Mesodermal cell (in vitro differentiated cells): ENCODE results near the gene LGALS9.
"Not testable (repeated sequence)": the region's sequence is repeated elsewhere in the genome, so short reads cannot be mapped to it uniquely, and the experiment has no call there.

ENCODE experiments used
- H3K27ac ChIP-seq: 2 replicates; pipeline ENCODE4 v1.7.0; 2013; ENCODE audit warnings: mild to moderate bottlenecking, low read depth, low read length, moderate library complexity; ENCODE audit not compliant: severe bottlenecking
- H3K36me3 ChIP-seq: 2 replicates; pipeline ENCODE4 v1.7.1; 2013; ENCODE audit warnings: mild to moderate bottlenecking, low read length, moderate library complexity; ENCODE audit not compliant: control insufficient read depth, insufficient read depth
- H3K4me1 ChIP-seq: one replicate; pipeline ENCODE4 v1.7.1; 2013; ENCODE audit warnings: mild to moderate bottlenecking, low read length; ENCODE audit not compliant: insufficient read depth, control insufficient read depth, poor library complexity, severe bottlenecking
- H3K4me3 ChIP-seq: 2 replicates; pipeline ENCODE4 v1.7.0; 2013; ENCODE audit warnings: low read length, control low read depth, mild to moderate bottlenecking; ENCODE audit not compliant: insufficient read depth, poor library complexity, severe bottlenecking; ENCODE audit errors: extremely low read depth
- H3K9me3 ChIP-seq: 2 replicates; pipeline ENCODE4 v1.7.1; 2013; ENCODE audit warnings: mild to moderate bottlenecking, low read length, moderate library complexity; ENCODE audit not compliant: control insufficient read depth
- WGBS, 2 experiments: methylation state at CpG; one replicate each; pipeline ENCODE4 v1.1.5; 2013; ENCODE audit warnings: missing lambda C conversion rate in 2 of 2; ENCODE audit not compliant: insufficient coverage in 2 of 2; 5-methylcytosine and 5-hydroxymethylcytosine counted together

Gene LGALS9

DNA sequence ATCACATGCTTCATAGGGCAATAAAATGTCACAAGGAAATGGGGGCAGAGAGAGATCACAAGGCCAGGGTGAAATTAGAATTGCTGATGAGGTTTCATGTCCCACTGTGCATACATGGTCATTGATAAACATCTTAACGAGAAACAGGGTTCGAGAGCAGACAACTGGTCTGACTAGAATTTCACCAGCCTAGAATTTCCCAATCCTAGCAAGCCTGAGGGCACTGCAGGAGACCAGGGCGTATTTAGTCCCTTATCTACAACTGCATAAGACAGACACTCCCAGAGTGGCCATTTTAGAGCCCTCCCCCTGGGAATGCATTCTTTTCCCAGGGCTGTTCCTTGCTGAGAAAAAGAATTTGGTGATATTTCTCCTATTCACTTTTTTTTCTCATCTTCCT, 55.3 kb downstream of the LGALS9 start:
- H3K4me1 ChIP-seq, H3K4me3 ChIP-seq, H3K9me3 ChIP-seq, H3K27ac ChIP-seq, H3K36me3 ChIP-seq: not testable (repeated sequence)
- WGBS, 2 experiments = 74% methylated on average over 2 of the region's 3 CpGs; no CpG with 5 or more reads in 1 of the 2 experiments

DNA sequence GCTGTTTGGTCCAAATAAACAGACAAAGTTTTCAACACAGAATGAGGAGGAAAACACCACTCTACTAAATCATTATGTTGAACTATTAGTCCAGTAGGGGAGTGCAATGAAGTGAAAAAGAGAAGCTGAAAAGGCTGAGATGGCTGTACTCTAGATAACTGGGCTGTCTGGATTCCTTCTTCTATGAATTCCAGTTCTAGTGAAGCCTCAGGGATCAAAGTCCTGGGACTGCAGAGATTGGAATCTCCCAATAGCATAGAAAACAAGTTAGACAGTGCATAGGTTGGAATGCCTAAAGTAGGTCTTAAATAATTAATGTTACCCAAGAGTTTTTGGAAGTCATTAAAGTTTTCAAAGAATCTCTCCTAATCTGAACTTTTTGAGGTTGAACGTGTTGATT, 59.9 kb downstream of the LGALS9 start:
- WGBS, 2 experiments = no CpG with 5 or more reads among the region's 1 CpG
- H3K36me3 ChIP-seq = no peaks in the 10 kb centered on the region
- H3K9me3 ChIP-seq = peaks cover 10% of the 10 kb centered on the region
- no peak overlapping the region for H3K4me3 ChIP-seq
- no peaks in the 10 kb centered on the region for H3K4me1 ChIP-seq
- H3K27ac ChIP-seq = no peak overlapping the region

DNA sequence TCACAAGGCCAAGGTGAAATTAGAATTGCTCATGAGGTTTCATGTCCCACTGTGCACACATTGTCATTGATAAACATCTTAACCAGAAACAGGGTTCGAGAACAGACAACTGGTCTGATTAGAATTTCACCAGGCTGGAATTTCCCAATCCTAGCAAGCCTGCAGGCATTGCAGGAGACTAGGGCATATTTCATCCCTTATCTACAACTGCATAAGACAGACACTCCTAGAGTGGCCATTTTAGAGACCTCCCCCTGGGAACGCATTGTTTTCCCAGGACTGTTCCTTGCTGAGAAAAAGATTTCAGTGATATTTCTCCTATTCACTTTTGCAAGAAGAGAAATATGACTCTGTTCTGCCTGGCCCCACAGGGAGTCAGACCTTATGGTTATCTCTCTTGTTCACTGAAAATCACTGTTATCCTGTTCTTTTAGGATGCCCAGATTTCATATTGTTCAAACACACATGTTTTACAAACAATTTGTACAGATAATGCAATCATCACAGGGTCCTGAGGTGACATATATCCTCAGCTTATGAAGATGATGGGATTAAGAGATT, 64.3 kb downstream of the LGALS9 start:
- H3K4me1 ChIP-seq, H3K4me3 ChIP-seq, H3K27ac ChIP-seq, H3K9me3 ChIP-seq, H3K36me3 ChIP-seq: not testable (repeated sequence)
- WGBS, 2 experiments = 66 to 85% methylated on average over 2 of the region's 2 CpGs
